ENCODE data around the gene ZDHHC13.

GRCh38 chr11:19072464-19072863 lies 44.5 kb upstream of the ZDHHC13 start:
- TF ChIP-seq CTCF (IDR thresholded peaks at IDR 0.05; ENCODE audit: insufficient read depth, low read length) = no peak
- TF ChIP-seq REST (IDR thresholded peaks at IDR 0.05; ENCODE audit: insufficient replicate concordance, low read depth) = no peak
- TF ChIP-seq POLR2AphosphoS5 (IDR thresholded peaks at IDR 0.05; ENCODE audit: low read depth) = no peak
- no peak for TF ChIP-seq GABPA (IDR thresholded peaks at IDR 0.05; ENCODE audit: low read depth)
- TF ChIP-seq SPI1 (IDR thresholded peaks at IDR 0.05; ENCODE audit: borderline replicate concordance, low read depth) = no peak
